MCF 10A (cell line): Measurements from ENCODE around the gene FBXO36. TPM values are rescaled to one million over a fixed set of nuclear protein-coding genes. Genes with fewer than 3 reads are reported as not detected.

Experiments used
- BruUV-seq: library from RNA; stranded (reverse); fragments of 400-500 nt; replicated peaks from 2 replicates; lab custom pipeline; 2021; lab: Mats Ljungman, UMichigan
- CTCF ChIA-PET: fragments of 300-600 bp; sonication (Branson Sonifier 250); formaldehyde crosslinking; extraction: SDS; loops from one replicate; lab custom pipeline; 2021; ENCODE audit warnings: antibody characterized with exemption, inconsistent platforms; lab: Yijun Ruan, JAX
- POLR2A ChIA-PET: fragments of 300-600, 350-650 bp; sonication (Branson Sonifier 250); formaldehyde crosslinking; extraction: SDS; loops from one replicate; lab custom pipeline; 2020; ENCODE audit warnings: antibody characterized with exemption, inconsistent platforms; lab: Yijun Ruan, JAX
- DNase-seq: peaks from one replicate; pipeline ENCODE4 v3.0.0-alpha.2; 2018; ENCODE audit not compliant: unreplicated experiment
- H3K27ac Mint-ChIP-seq: one replicate; pipeline ENCODE4 v1.8.0; 2022; ENCODE audit warnings: mild to moderate bottlenecking, low read depth, mixed read lengths; ENCODE audit not compliant: unreplicated experiment
- H3K27me3 Mint-ChIP-seq: one replicate; pipeline ENCODE4 v1.8.0; 2022; ENCODE audit warnings: mixed read lengths; ENCODE audit not compliant: insufficient read depth, unreplicated experiment
- H3K36me3 Mint-ChIP-seq: one replicate; pipeline ENCODE4 v1.8.0; 2022; ENCODE audit warnings: mild to moderate bottlenecking, moderate library complexity, mixed read lengths; ENCODE audit not compliant: insufficient read depth, unreplicated experiment
- H3K4me1 Mint-ChIP-seq: one replicate; pipeline ENCODE4 v1.8.0; 2022; ENCODE audit warnings: mixed read lengths; ENCODE audit not compliant: insufficient read depth, unreplicated experiment
- H3K4me3 Mint-ChIP-seq: one replicate; pipeline ENCODE4 v1.8.0; 2022; ENCODE audit warnings: mild to moderate bottlenecking, moderate library complexity, mixed read lengths; ENCODE audit not compliant: unreplicated experiment
- H3K9me3 Mint-ChIP-seq: one replicate; pipeline ENCODE4 v1.8.0; 2022; ENCODE audit warnings: mixed read lengths; ENCODE audit not compliant: unreplicated experiment
- CTCF ChIP-seq: fragments of 200-600 bp; IDR thresholded peaks from one replicate; pipeline ENCODE4 v1.8.0; 2022; ENCODE audit warnings: antibody characterized with exemption, mild to moderate bottlenecking; ENCODE audit not compliant: unreplicated experiment
- intact Hi-C: fragments of 100-400 bp; cut with micrococcal nuclease; formaldehyde crosslinking; loops from 2 replicates; pipeline ENCODE4 v1.14.1; 2022
- total RNA-seq: library from RNA; stranded (reverse); gene quantifications from 2 replicates; pipeline ENCODE4 v1.2.3, GENCODE V29; 2022

FBXO36 gene
- total RNA-seq, 1 experiment from 2014 or later = 2.2 TPM

- Mint-ChIP-seq H3K36me3 (peaks cover 6% of the 10 kb centered on the region), H3K9me3 (no peaks in the 10 kb centered on the region), H3K4me3 (no peak overlapping the region), H3K27me3 (no peaks in the 10 kb centered on the region), H3K4me1 (peaks cover 5% of the 10 kb centered on the region), H3K27ac (no peak overlapping the region)
- ChIA-PET POLR2A (no interaction called here), CTCF (interaction anchor here (0.6 kb wide), 1 partner anchor 11 kb away, joined by 4 read pairs; no protein-coding TSS in a partner anchor)
- intact Hi-C loops = no loop called here
- no peak for TF ChIP-seq CTCF
- no peak for DNase-seq
- no TSS peak for BruUV-seq
Observed at GRCh38 chr2:229937537-229937936, 15.2 kb downstream of the FBXO36 start.

GRCh38 chr2:229942671-229943070 is 20.4 kb downstream of the FBXO36 start:
- H3K9me3 Mint-ChIP-seq = no peaks in the 10 kb centered on the region
- H3K27ac Mint-ChIP-seq = no peak overlapping the region
- DNase-seq = no peak
- BruUV-seq = no TSS peak
- TF ChIP-seq CTCF = no peak
- peaks cover 2% of the 10 kb centered on the region for H3K4me1 Mint-ChIP-seq
- H3K36me3 Mint-ChIP-seq = no peaks in the 10 kb centered on the region
- intact Hi-C loops = no loop called here
- CTCF ChIA-PET = no interaction called here
- POLR2A ChIA-PET = no interaction called here
- H3K4me3 Mint-ChIP-seq = no peak overlapping the region
- no peaks in the 10 kb centered on the region for H3K27me3 Mint-ChIP-seq

GRCh38 chr2:229943171-229943570 is 20.9 kb downstream of the FBXO36 start:
- Mint-ChIP-seq H3K36me3 (no peaks in the 10 kb centered on the region), H3K4me1 (no peaks in the 10 kb centered on the region), H3K27ac (no peak overlapping the region), H3K4me3 (no peak overlapping the region), H3K9me3 (no peaks in the 10 kb centered on the region), H3K27me3 (no peaks in the 10 kb centered on the region)
- intact Hi-C loops = no loop called here
- POLR2A ChIA-PET = no interaction called here
- TF ChIP-seq CTCF = no peak
- BruUV-seq = no TSS peak
- DNase-seq = no peak
- CTCF ChIA-PET = no interaction called here

GRCh38 chr2:229943770-229944449 is 21.6 kb downstream of the FBXO36 start:
- no peak overlapping the region for H3K27ac Mint-ChIP-seq
- no peak overlapping the region for H3K4me3 Mint-ChIP-seq

More at GRCh38 chr2:229943770-229944449, 21.6 kb downstream of the FBXO36 start:
- no peaks in the 10 kb centered on the region for H3K27me3 Mint-ChIP-seq
- H3K4me1 Mint-ChIP-seq = no peaks in the 10 kb centered on the region
- ChIA-PET POLR2A (interaction anchor here (0.7 kb wide), 1 partner anchor 21 kb away, joined by 3 read pairs; no protein-coding TSS in a partner anchor), CTCF (no interaction called here)
- intact Hi-C loops = no loop called here
- no peak for DNase-seq
- BruUV-seq = no TSS peak
- H3K36me3 Mint-ChIP-seq = no peaks in the 10 kb centered on the region
- H3K9me3 Mint-ChIP-seq = no peaks in the 10 kb centered on the region
- no peak for TF ChIP-seq CTCF
